Subcutaneous adipose tissue (tissue), 4 donors: ENCODE measurements around the gene ITGA3. TPM values are rescaled to one million over a fixed set of nuclear protein-coding genes. Genes with fewer than 3 reads are reported as not detected.

ENCODE experiments used
- CTCF ChIP-seq: fragments of 450-650 bp; IDR thresholded peaks from one replicate; pipeline ENCODE4 v1.5.1; 2016; ENCODE audit warnings: low read depth, mild to moderate bottlenecking, control low read depth, antibody characterized with exemption, moderate library complexity
- total RNA-seq, 4 donors: library from RNA; depleted of rRNA; stranded (reverse); fragments of >200 nt; gene quantifications; one replicate each; pipeline ENCODE4 v1.1.0, GENCODE V29; 2016

The ITGA3 gene
- total RNA-seq: 10 to 100 TPM in 3 of 4 donors, 1 to 10 TPM in 1; 9.0 to 98.8 (median 19.3) TPM

- no peak for TF ChIP-seq CTCF
Measured at GRCh38 chr17:50055426-50056216, at the start of gene ITGA3. ITGA3 (plus strand) TSS chr17:50056110; CDS start chr17:50056440, 330 bp downstream.

- no peak for TF ChIP-seq CTCF
Measured at GRCh38 chr17:50009282-50009681, 46.6 kb upstream of the ITGA3 start.

GRCh38 chr17:50013079-50013478, 42.8 kb upstream of the ITGA3 start:
- TF ChIP-seq CTCF: no peak

GRCh38 chr17:50014471-50015088, 41.3 kb upstream of the ITGA3 start:
- TF ChIP-seq CTCF: no peak

GRCh38 chr17:50015146-50015545, 40.8 kb upstream of the ITGA3 start:
- no peak for TF ChIP-seq CTCF

- TF ChIP-seq CTCF: no peak
Measured at GRCh38 chr17:50018909-50019308, 37.0 kb upstream of the ITGA3 start.

- TF ChIP-seq CTCF: no peak
Measured at GRCh38 chr17:50020841-50021599, 34.9 kb upstream of the ITGA3 start.
